WTC11 (cell line): ENCODE measurements around the gene AIMP2.

ENCODE experiments used
- CTCF ChIP-seq: fragments of 200-600 bp; IDR thresholded peaks from 2 replicates; pipeline ENCODE4 v1.8.0; 2022; ENCODE audit warnings: antibody characterized with exemption
- E2F1 ChIP-seq: sonication (generic); formaldehyde crosslinking; IDR thresholded peaks from 2 replicates; pipeline ENCODE4 v1.8.0; 2022; ENCODE audit warnings: mild to moderate bottlenecking, missing genetic modification reagents
- EMX1 ChIP-seq: fragments of 250-450 bp; sonication (Bioruptor Pico); IDR thresholded peaks from 2 replicates; pipeline ENCODE4 v1.8.0; 2021; ENCODE audit warnings: mild to moderate bottlenecking
- ESRRA ChIP-seq: sonication (generic); formaldehyde crosslinking; IDR thresholded peaks from 2 replicates; pipeline ENCODE4 v1.8.1; 2022; ENCODE audit warnings: mild to moderate bottlenecking, missing genetic modification reagents, borderline replicate concordance
- MLX ChIP-seq: sonication (generic); formaldehyde crosslinking; IDR thresholded peaks from 2 replicates; pipeline ENCODE4 v1.8.1; 2023; ENCODE audit warnings: mild to moderate bottlenecking, missing genetic modification reagents, moderate library complexity
- NFYB ChIP-seq: sonication (generic); formaldehyde crosslinking; conservative IDR thresholded peaks from 2 replicates; pipeline ENCODE4 v1.8.0; 2022; ENCODE audit warnings: low read depth, missing genetic modification reagents
- NR3C1 ChIP-seq: sonication (generic); formaldehyde crosslinking; conservative IDR thresholded peaks from 2 replicates; pipeline ENCODE4 v1.8.1; 2023; ENCODE audit warnings: low read depth, mild to moderate bottlenecking, missing genetic modification reagents
- STAT6 ChIP-seq: sonication (generic); formaldehyde crosslinking; conservative IDR thresholded peaks from 2 replicates; pipeline ENCODE4 v1.8.1; 2023; ENCODE audit warnings: mild to moderate bottlenecking, low read depth, missing genetic modification reagents, moderate library complexity
- TCF7 ChIP-seq: sonication (generic); formaldehyde crosslinking; IDR thresholded peaks from 2 replicates; pipeline ENCODE4 v1.8.0; 2022; ENCODE audit warnings: mild to moderate bottlenecking, low read depth, missing genetic modification reagents, moderate library complexity
- ZNF232 ChIP-seq: sonication (generic); formaldehyde crosslinking; IDR thresholded peaks from 2 replicates; pipeline ENCODE4 v1.8.0; 2022; ENCODE audit warnings: mild to moderate bottlenecking, missing genetic modification reagents
- ZNF317 ChIP-seq: sonication (generic); formaldehyde crosslinking; IDR thresholded peaks from 2 replicates; pipeline ENCODE4 v1.8.1; 2023; ENCODE audit warnings: low read depth, mild to moderate bottlenecking, moderate library complexity, missing genetic modification reagents, borderline replicate concordance

- TF ChIP-seq ZNF232 (CRISPR knock-in tag) (no peak), ESRRA (no peak), CTCF (no peak), E2F1 (no peak), EMX1 (CRISPR knock-in tag) (no peak), MLX (CRISPR knock-in tag) (no peak), NFYB (CRISPR knock-in tag) (no peak), NR3C1 (CRISPR knock-in tag) (no peak), TCF7 (CRISPR knock-in tag) (no peak), ZNF317 (CRISPR knock-in tag) (no peak), STAT6 (CRISPR knock-in tag) (no peak)
These were observed 11.8 kb upstream of the AIMP2 start for GRCh38 chr7:5997210-5997808.
